Measurements from ENCODE around the gene SPATA31C1.

DNA sequence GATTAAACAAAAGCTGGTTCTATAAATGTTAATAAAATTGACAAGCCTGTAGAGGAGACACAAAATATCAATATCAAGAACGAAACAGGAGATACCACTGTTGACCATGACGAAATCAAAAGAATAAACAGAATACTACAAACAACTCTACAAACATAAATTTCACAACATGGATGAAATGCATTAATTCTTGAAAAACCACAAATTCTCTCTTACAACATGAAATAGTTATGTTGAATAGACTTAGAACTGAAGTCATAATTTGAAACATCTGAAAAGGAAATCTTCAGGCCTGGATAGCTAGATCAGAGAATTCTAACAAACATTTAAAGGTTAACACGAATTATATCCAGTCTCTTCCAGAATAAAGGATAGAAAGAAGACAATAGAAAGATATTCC is 6.9 kb upstream of the SPATA31C1 start:
- TF ChIP-seq, protein P1, sequence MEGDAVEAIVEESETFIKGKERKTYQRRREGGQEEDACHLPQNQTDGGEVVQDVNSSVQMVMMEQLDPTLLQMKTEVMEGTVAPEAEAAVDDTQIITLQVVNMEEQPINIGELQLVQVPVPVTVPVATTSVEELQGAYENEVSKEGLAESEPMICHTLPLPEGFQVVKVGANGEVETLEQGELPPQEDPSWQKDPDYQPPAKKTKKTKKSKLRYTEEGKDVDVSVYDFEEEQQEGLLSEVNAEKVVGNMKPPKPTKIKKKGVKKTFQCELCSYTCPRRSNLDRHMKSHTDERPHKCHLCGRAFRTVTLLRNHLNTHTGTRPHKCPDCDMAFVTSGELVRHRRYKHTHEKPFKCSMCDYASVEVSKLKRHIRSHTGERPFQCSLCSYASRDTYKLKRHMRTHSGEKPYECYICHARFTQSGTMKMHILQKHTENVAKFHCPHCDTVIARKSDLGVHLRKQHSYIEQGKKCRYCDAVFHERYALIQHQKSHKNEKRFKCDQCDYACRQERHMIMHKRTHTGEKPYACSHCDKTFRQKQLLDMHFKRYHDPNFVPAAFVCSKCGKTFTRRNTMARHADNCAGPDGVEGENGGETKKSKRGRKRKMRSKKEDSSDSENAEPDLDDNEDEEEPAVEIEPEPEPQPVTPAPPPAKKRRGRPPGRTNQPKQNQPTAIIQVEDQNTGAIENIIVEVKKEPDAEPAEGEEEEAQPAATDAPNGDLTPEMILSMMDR (IDR thresholded peaks at IDR 0.05; ENCODE audit: poor library complexity) = no peak
- TF ChIP-seq EZH2 (IDR thresholded peaks at IDR 0.05; ENCODE audit: borderline replicate concordance) = no peak

Measured in hepatocyte (in vitro differentiated cells).